ENCODE results near the gene TCF12.

DNA sequence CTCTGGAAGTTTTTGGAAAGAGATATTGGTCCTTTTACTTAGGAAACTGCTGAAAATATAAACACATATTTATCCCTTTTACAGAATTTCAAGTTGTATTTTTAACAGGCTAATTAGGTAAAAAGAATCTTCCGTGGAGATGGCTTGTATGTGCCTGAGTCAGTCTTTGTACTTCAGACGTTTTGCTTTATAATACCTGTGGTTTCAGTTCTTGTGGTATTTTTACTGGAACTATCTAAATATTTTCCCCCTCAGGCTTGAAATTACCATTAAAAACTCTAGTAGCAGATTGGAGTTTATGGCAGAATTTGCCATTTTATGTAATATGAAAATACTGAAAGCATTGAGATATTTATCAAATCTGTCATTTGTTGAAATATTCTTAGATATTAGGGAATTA is 306.2 kb downstream of the TCF12 start:
- TF ChIP-seq, protein P1, sequence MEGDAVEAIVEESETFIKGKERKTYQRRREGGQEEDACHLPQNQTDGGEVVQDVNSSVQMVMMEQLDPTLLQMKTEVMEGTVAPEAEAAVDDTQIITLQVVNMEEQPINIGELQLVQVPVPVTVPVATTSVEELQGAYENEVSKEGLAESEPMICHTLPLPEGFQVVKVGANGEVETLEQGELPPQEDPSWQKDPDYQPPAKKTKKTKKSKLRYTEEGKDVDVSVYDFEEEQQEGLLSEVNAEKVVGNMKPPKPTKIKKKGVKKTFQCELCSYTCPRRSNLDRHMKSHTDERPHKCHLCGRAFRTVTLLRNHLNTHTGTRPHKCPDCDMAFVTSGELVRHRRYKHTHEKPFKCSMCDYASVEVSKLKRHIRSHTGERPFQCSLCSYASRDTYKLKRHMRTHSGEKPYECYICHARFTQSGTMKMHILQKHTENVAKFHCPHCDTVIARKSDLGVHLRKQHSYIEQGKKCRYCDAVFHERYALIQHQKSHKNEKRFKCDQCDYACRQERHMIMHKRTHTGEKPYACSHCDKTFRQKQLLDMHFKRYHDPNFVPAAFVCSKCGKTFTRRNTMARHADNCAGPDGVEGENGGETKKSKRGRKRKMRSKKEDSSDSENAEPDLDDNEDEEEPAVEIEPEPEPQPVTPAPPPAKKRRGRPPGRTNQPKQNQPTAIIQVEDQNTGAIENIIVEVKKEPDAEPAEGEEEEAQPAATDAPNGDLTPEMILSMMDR (IDR thresholded peaks at IDR 0.05; ENCODE audit: insufficient read depth, low read length): no peak
- TF ChIP-seq POLR2AphosphoS5 (IDR thresholded peaks at IDR 0.05; ENCODE audit: low read depth): no peak
- TF ChIP-seq, protein P2, sequence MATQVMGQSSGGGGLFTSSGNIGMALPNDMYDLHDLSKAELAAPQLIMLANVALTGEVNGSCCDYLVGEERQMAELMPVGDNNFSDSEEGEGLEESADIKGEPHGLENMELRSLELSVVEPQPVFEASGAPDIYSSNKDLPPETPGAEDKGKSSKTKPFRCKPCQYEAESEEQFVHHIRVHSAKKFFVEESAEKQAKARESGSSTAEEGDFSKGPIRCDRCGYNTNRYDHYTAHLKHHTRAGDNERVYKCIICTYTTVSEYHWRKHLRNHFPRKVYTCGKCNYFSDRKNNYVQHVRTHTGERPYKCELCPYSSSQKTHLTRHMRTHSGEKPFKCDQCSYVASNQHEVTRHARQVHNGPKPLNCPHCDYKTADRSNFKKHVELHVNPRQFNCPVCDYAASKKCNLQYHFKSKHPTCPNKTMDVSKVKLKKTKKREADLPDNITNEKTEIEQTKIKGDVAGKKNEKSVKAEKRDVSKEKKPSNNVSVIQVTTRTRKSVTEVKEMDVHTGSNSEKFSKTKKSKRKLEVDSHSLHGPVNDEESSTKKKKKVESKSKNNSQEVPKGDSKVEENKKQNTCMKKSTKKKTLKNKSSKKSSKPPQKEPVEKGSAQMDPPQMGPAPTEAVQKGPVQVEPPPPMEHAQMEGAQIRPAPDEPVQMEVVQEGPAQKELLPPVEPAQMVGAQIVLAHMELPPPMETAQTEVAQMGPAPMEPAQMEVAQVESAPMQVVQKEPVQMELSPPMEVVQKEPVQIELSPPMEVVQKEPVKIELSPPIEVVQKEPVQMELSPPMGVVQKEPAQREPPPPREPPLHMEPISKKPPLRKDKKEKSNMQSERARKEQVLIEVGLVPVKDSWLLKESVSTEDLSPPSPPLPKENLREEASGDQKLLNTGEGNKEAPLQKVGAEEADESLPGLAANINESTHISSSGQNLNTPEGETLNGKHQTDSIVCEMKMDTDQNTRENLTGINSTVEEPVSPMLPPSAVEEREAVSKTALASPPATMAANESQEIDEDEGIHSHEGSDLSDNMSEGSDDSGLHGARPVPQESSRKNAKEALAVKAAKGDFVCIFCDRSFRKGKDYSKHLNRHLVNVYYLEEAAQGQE (IDR thresholded peaks at IDR 0.05; ENCODE audit: insufficient replicate concordance, low read depth): no peak

Data from HL-60 (cell line).